Islet precursor cell (in vitro differentiated cells): ENCODE measurements around the gene SRSF10.
A peak's percentile ranks its signal among the peaks of the same experiment; 100 is the strongest.
"Not testable (repeated sequence)": the region's sequence is repeated elsewhere in the genome, so short reads cannot be mapped to it uniquely, and the experiment has no call there.

Experiments
- DNase-seq: peaks from one replicate; pipeline ENCODE4 v3.0.0-alpha.2; 2018

SRSF10 gene

GRCh38 chr1:23958040-23958809 lies 21.9 kb downstream of the SRSF10 start:
- not testable (repeated sequence) for DNase-seq

- peak; percentile 95 for DNase-seq
Observed at GRCh38 chr1:23957096-23957495, 23.0 kb downstream of the SRSF10 start.

GRCh38 chr1:23953020-23953419 lies 27.1 kb downstream of the SRSF10 start:
- no peak for DNase-seq

- DNase-seq: no peak
Observed at GRCh38 chr1:23947366-23947765, 32.8 kb downstream of the SRSF10 start.

- DNase-seq: peak; percentile 65
Observed at GRCh38 chr1:23936481-23937176, 43.5 kb downstream of the SRSF10 start.

- no peak for DNase-seq
Observed at GRCh38 chr1:23931491-23931880, 48.6 kb downstream of the SRSF10 start.

GRCh38 chr1:23930861-23931490 lies 49.2 kb downstream of the SRSF10 start:
- no peak for DNase-seq

- DNase-seq: no peak
Observed at GRCh38 chr1:23930270-23930669, 49.9 kb downstream of the SRSF10 start.

- DNase-seq: no peak
Observed at GRCh38 chr1:23928789-23929188, 51.3 kb downstream of the SRSF10 start.

- DNase-seq: no peak
Observed at GRCh38 chr1:23927097-23927496, 53.0 kb downstream of the SRSF10 start.

GRCh38 chr1:23925279-23925678 lies 54.8 kb downstream of the SRSF10 start:
- DNase-seq: no peak

GRCh38 chr1:23924601-23925000 lies 55.5 kb downstream of the SRSF10 start:
- no peak for DNase-seq

- no peak for DNase-seq
Observed at GRCh38 chr1:23923592-23924499, 56.3 kb downstream of the SRSF10 start.

- no peak for DNase-seq
Observed at GRCh38 chr1:23922321-23922943, 57.7 kb downstream of the SRSF10 start.

GRCh38 chr1:23916209-23917131 lies 63.7 kb downstream of the SRSF10 start:
- peak; percentile 95 for DNase-seq

GRCh38 chr1:23915466-23915865 lies 64.7 kb downstream of the SRSF10 start:
- no peak for DNase-seq

GRCh38 chr1:23914921-23915320 lies 65.2 kb downstream of the SRSF10 start:
- no peak for DNase-seq
